NCI-H460 (cell line): ENCODE measurements around the gene THOC5. TPM values are rescaled to one million over a fixed set of nuclear protein-coding genes. Genes with fewer than 3 reads are reported as not detected.
"Not testable (repeated sequence)": the region's sequence is repeated elsewhere in the genome, so short reads cannot be mapped to it uniquely, and the experiment has no call there.

Source experiments
- DNase-seq: peaks from one replicate; pipeline ENCODE4 v3.0.0-alpha.2; 2016; ENCODE audit warnings: low read depth; ENCODE audit errors: extremely low read depth
- total RNA-seq: library from RNA; depleted of rRNA; stranded (reverse); fragments of >200 nt; shearing (Covaris generic); gene quantifications from 2 replicates; pipeline ENCODE4 v1.2.3, GENCODE V29; 2014

THOC5 gene
- total RNA-seq, 1 experiment from 2014 or later = 55.2 TPM

GRCh38 chr22:29563652-29564460 is 10.3 kb upstream of the THOC5 start:
- DNase-seq = no peak

- no peak for DNase-seq
These were observed 6.3 kb upstream of the THOC5 start for GRCh38 chr22:29559853-29560252.

GRCh38 chr22:29559030-29559429 is 5.5 kb upstream of the THOC5 start:
- DNase-seq = no peak

- no peak for DNase-seq
These were observed 1.6 kb upstream of the THOC5 start for GRCh38 chr22:29555065-29555644.

- DNase-seq = not testable (repeated sequence)
These were observed 1.2 kb downstream of the THOC5 start for GRCh38 chr22:29552357-29552756.

- DNase-seq = no peak
These were observed 3.6 kb downstream of the THOC5 start for GRCh38 chr22:29550005-29550404.

GRCh38 chr22:29545045-29545444 is 8.5 kb downstream of the THOC5 start:
- DNase-seq = not testable (repeated sequence)

- no peak for DNase-seq
These were observed 11.7 kb downstream of the THOC5 start for GRCh38 chr22:29541845-29542244.

- no peak for DNase-seq
These were observed 14.5 kb downstream of the THOC5 start for GRCh38 chr22:29539105-29539504.

GRCh38 chr22:29536411-29536810 is 17.1 kb downstream of the THOC5 start:
- no peak for DNase-seq

GRCh38 chr22:29531419-29531818 is 22.1 kb downstream of the THOC5 start:
- no peak for DNase-seq

GRCh38 chr22:29530716-29531115 is 22.8 kb downstream of the THOC5 start:
- no peak for DNase-seq

- no peak for DNase-seq
These were observed 25.4 kb downstream of the THOC5 start for GRCh38 chr22:29528144-29528543.

- peak; percentile 19 for DNase-seq
These were observed 28.9 kb downstream of the THOC5 start for GRCh38 chr22:29524442-29525191.

- DNase-seq = no peak
These were observed 29.8 kb downstream of the THOC5 start for GRCh38 chr22:29523761-29524160.

- DNase-seq = no peak
These were observed 32.0 kb downstream of the THOC5 start for GRCh38 chr22:29521526-29521925.

- DNase-seq = peak; percentile 5
These were observed 32.7 kb downstream of the THOC5 start for GRCh38 chr22:29520851-29521250.

GRCh38 chr22:29519996-29520395 is 33.6 kb downstream of the THOC5 start:
- no peak for DNase-seq

- DNase-seq = no peak
These were observed 35.1 kb downstream of the THOC5 start for GRCh38 chr22:29518427-29518826.

GRCh38 chr22:29517215-29517908 is 36.2 kb downstream of the THOC5 start:
- DNase-seq = no peak

- no peak for DNase-seq
These were observed 41.5 kb downstream of the THOC5 start for GRCh38 chr22:29512031-29512430.
